Measurements from ENCODE around the gene LAMA2.

GRCh38 chr6:128888444-128889175 is 5.7 kb downstream of the LAMA2 start:
- TF ChIP-seq CTCF (IDR thresholded peaks at IDR 0.05; ENCODE audit: poor library complexity) = no peak
- no peak for TF ChIP-seq EZH2 (IDR thresholded peaks at IDR 0.05; ENCODE audit: borderline replicate concordance)
- no peak for TF ChIP-seq EZH2phosphoT487 (IDR thresholded peaks at IDR 0.05; ENCODE audit: low read depth, severe bottlenecking, unreplicated experiment)
